Left lung (tissue), 10 donors: ENCODE results near the gene SLC25A12. TPM values are rescaled to one million over a fixed set of nuclear protein-coding genes. Genes with fewer than 3 reads are reported as not detected.

ENCODE experiments used
- ATAC-seq: fragments of 200-7000 bp; cut with Tn5 transposase; one replicate; pipeline ENCODE4 v1.9.1; 2020; ENCODE audit warnings: moderate library complexity
- DNase-seq, 4 donors: peaks; one replicate each; pipeline ENCODE4 v3.0.0-alpha.2; 2013 to 2020
- H3K27ac ChIP-seq, 2 donors: fragments of 200-600 bp; sonication (generic) in 1 of 2; one replicate each; pipeline versions ENCODE4 v1.5.0 to v1.8.0; 2020 to 2021
- H3K27me3 ChIP-seq, 2 donors: fragments of 200-600 bp; sonication (generic) in 1 of 2; one replicate each; pipeline versions ENCODE4 v1.5.0 to v1.8.0; 2020 to 2021
- H3K36me3 ChIP-seq, 2 donors: fragments of 200-600 bp; sonication (generic) in 1 of 2; one replicate each; pipeline versions ENCODE4 v1.5.0 to v1.8.0; 2020 to 2021
- H3K4me1 ChIP-seq, 2 donors: fragments of 200-600 bp; one replicate each; pipeline ENCODE4 v1.8.0; 2021
- H3K4me3 ChIP-seq, 2 donors: fragments of 200-600 bp; sonication (generic) in 1 of 2; one replicate each; pipeline versions ENCODE4 v1.5.0 to v1.8.0; 2020 to 2021; ENCODE audit warnings: mild to moderate bottlenecking in 1 of 2
- H3K9me3 ChIP-seq, 2 donors: fragments of 200-600 bp; sonication (generic) in 1 of 2; one replicate each; pipeline versions ENCODE4 v1.5.0 to v1.8.0; 2020 to 2021
- CTCF ChIP-seq, 2 donors: fragments of 200-600 bp; sonication (generic) in 1 of 2; IDR thresholded peaks; one replicate each; pipeline versions ENCODE4 v1.5.0 to v1.8.0; 2021; ENCODE audit warnings: antibody characterized with exemption in 2 of 2
- intact Hi-C, 2 donors: fragments of 100-400 bp; cut with DNase I; formaldehyde crosslinking; loops; one replicate each; pipeline versions ENCODE4 v1.11.2 to v1.14.2; 2022
- polyA plus RNA-seq, 6 donors: library from polyadenylated mRNA; unstranded; fragments of 120-200 nt; gene quantifications; one replicate each; pipeline ENCODE4 v1.2.1, GENCODE V29; 2013; ENCODE audit not compliant: insufficient read length in 6 of 6
- total RNA-seq, 2 donors: library from RNA; stranded (reverse); fragmentation: NEBNext Ultra II Directional; extraction: Animal tissue kit (Norgen Biotek cat#: 25700); gene quantifications; one replicate each; pipeline ENCODE4 v1.2.1, GENCODE V29; 2021
- donor health status: DM: no; HTN: yes; CAD: no.
- donor health status: DM: no; HTN: no; CAD: no.

The SLC25A12 gene
- total and polyA plus RNA-seq, 8 donors = 10.1 to 32.2 (median 25.5) TPM

- H3K36me3 ChIP-seq = no peaks in the 10 kb centered on the region
- no peak for TF ChIP-seq CTCF (IDR thresholded peaks at IDR 0.05)
- no peak for ATAC-seq
- intact Hi-C loops = no loop called here
- peaks cover 0 to 17% of the 10 kb centered on the region in 2 donors for H3K4me1 ChIP-seq
- no peaks in the 10 kb centered on the region for H3K27me3 ChIP-seq
- no peak overlapping the region for H3K27ac ChIP-seq
- no peak for DNase-seq
- H3K4me3 ChIP-seq = no peak overlapping the region
- no peaks in the 10 kb centered on the region for H3K9me3 ChIP-seq
Observed at GRCh38 chr2:171889808-171890207, 4.2 kb downstream of the SLC25A12 start.

DNA sequence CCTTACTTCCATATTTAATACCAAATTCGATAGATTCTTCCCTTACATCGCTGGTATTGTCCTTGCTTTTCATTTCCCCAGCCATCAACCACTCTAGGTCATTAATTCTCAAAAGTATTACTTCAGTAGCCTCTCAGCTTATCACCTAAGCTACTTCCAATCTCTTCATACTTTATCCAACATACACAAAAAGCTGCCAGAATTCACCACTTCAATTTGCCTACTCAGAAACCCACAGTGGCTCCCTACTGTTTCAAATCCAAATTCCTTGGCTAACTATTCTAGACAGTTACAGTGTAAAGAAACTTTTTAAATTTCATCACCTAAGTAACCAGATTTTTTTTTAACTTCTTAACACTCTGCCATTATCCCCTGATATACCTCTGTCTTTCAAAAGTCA is 4.7 kb downstream of the SLC25A12 start:
- intact Hi-C loops = no loop called here
- ATAC-seq = peak; percentile 56
- Histone ChIP-seq H3K27ac (no peak overlapping the region), H3K4me1 (peaks cover 0 to 13% of the 10 kb centered on the region in 2 donors), H3K4me3 (no peak overlapping the region), H3K9me3 (no peaks in the 10 kb centered on the region), H3K27me3 (no peaks in the 10 kb centered on the region), H3K36me3 (no peaks in the 10 kb centered on the region)
- no peak for TF ChIP-seq CTCF (IDR thresholded peaks at IDR 0.05)
- DNase-seq = no peak

DNA sequence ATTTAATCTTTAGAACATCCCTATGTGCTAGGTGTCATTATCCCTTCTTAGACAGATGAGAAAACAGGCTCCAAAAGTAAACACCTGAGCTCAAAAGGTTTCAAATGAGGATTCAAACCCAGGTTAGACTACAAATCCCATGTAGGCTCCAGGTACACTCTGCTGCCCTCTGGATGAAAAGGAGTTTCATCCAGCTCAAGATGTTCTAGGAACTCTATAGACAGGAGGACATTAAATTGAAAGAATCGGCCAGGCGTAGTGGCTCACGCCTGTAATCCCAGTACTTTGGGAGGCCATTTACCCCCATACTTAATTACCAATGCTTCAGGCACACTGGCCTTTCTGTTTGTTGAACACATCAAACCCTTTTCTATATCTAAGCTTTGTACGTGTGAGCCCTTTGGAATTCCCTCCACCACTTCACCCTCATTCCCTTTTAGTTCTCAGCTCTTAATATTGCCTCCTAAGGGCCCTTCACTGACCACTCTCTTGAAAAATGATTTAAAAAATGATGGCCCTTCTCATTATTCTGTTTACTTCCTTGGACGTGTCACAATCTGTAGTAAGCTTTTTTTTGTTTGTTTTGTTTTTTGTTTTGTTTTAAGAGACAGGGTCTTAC is 10.7 kb downstream of the SLC25A12 start:
- no peak for TF ChIP-seq CTCF (IDR thresholded peaks at IDR 0.05)
- no peaks in the 10 kb centered on the region for H3K9me3 ChIP-seq
- H3K27ac ChIP-seq = no peak overlapping the region
- DNase-seq (no peak), ATAC-seq (peak; percentile 85)
- H3K27me3 ChIP-seq = no peaks in the 10 kb centered on the region
- intact Hi-C loops = no loop called here
- no peaks in the 10 kb centered on the region for H3K4me1 ChIP-seq
- no peaks in the 10 kb centered on the region for H3K36me3 ChIP-seq
- no peak overlapping the region for H3K4me3 ChIP-seq

GRCh38 chr2:171882089-171882769 is 11.8 kb downstream of the SLC25A12 start:
- TF ChIP-seq CTCF (IDR thresholded peaks at IDR 0.05) = no peak
- Histone ChIP-seq H3K4me3 (no peak overlapping the region), H3K36me3 (no peaks in the 10 kb centered on the region), H3K27me3 (no peaks in the 10 kb centered on the region), H3K9me3 (no peaks in the 10 kb centered on the region), H3K4me1 (no peaks in the 10 kb centered on the region), H3K27ac (no peak overlapping the region)
- no peak for DNase-seq
- ATAC-seq = no peak
- intact Hi-C loops = no loop called here

DNA sequence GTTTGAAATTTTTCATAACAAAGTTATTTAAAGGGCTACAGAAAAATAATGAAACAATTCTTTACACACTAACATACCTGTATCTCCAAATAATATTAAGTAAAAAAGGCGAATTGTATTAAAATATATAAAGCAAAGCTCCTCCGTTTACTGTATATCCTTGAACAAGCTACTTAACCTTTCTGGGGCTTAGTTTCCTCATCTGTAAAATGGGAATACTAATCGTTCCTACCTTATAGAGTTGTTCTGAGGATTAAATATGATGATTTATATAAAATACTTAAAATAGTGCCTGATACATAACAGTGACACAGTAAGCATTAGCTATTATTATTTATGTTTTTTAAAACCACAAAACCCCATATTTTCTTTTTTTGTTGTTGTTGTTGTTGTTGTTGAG is 13.3 kb downstream of the SLC25A12 start:
- H3K27ac ChIP-seq = no peak overlapping the region
- no peak for ATAC-seq
- no peak for DNase-seq
- H3K27me3 ChIP-seq = no peaks in the 10 kb centered on the region
- H3K36me3 ChIP-seq = no peaks in the 10 kb centered on the region
- H3K9me3 ChIP-seq = no peaks in the 10 kb centered on the region
- H3K4me1 ChIP-seq = no peaks in the 10 kb centered on the region
- TF ChIP-seq CTCF (IDR thresholded peaks at IDR 0.05) = no peak
- H3K4me3 ChIP-seq = no peak overlapping the region
- intact Hi-C loops = no loop called here
